Measurements from ENCODE around the gene CACNA2D4. TPM values are rescaled to one million over a fixed set of nuclear protein-coding genes. Genes with fewer than 3 reads are reported as not detected.

CACNA2D4 gene
- total and polyA plus RNA-seq, 2 of the 13 experiments (the other 11 are each of a cell fraction or from before 2014, with no cell fraction given): 14.2 to 136 TPM

DNA sequence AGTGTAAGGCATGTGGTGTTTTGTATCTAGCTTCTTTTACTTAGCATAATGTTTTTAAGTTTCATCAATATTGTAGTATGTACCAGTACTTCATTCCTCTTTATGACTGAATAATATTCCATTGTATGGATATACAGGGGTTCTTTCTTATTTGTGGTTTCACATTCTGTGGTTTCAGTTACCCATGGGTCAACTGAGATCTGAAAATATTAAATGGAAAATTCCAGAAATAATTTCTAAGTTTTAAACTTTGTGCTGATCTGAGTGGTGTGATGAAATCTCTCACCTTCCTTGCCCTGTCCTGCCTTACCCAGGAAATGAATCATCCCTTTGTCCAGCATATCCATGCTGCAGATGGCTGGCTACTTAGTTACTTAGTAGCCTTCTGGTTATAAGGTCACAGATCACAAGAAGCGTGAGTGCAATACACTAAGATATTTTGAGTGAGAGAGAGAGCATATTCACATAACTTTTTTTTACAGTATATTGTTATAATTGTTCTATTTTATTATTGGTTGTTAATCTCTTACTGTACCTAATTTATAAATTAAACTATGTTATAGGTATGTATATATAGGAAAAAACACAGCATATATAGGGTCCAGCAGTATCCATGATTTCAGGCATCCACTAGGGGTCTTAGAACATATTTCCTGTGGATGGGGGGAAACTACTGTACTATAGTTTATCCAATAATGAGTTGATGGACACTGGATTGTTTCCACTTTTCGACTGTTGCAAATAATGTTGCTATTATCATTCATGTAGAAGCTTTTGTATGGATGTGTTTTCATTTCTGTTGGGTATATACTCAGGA is 157.7 kb downstream of the CACNA2D4 start (continued):
- TF ChIP-seq, protein P1, sequence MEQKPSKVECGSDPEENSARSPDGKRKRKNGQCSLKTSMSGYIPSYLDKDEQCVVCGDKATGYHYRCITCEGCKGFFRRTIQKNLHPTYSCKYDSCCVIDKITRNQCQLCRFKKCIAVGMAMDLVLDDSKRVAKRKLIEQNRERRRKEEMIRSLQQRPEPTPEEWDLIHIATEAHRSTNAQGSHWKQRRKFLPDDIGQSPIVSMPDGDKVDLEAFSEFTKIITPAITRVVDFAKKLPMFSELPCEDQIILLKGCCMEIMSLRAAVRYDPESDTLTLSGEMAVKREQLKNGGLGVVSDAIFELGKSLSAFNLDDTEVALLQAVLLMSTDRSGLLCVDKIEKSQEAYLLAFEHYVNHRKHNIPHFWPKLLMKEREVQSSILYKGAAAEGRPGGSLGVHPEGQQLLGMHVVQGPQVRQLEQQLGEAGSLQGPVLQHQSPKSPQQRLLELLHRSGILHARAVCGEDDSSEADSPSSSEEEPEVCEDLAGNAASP (CRISPR knock-in tag; IDR thresholded peaks at IDR 0.05; ENCODE audit: borderline replicate concordance): peak; percentile 95; the same call in 1 of the 2 replicates
- TF ChIP-seq ZMYM3 (CRISPR knock-in tag; IDR thresholded peaks at IDR 0.05) (no peak), ZNF772 (CRISPR knock-in tag; IDR thresholded peaks at IDR 0.05) (no peak), HNF4G (IDR thresholded peaks at IDR 0.05; ENCODE audit: borderline replicate concordance, low read depth, low read length) (peak; percentile 60; the same call in 1 of the 2 replicates), HNF4G (CRISPR knock-in tag; IDR thresholded peaks at IDR 0.05; ENCODE audit: borderline replicate concordance, low read depth) (no peak; the same call in 1 of the 2 replicates), KLF15 (CRISPR knock-in tag; IDR thresholded peaks at IDR 0.05; ENCODE audit: borderline replicate concordance) (no peak), SOX6 (IDR thresholded peaks at IDR 0.05) (no peak), SOX6 (CRISPR knock-in tag; IDR thresholded peaks at IDR 0.05) (peak; percentile 93), ESRRA (CRISPR knock-in tag; IDR thresholded peaks at IDR 0.05; ENCODE audit: low read depth) (peak; percentile 47; the same call in 1 of the 2 replicates), HOXA5 (CRISPR knock-in tag; IDR thresholded peaks at IDR 0.05) (0 out of 2 replicates have a peak, but pooled peaks have one; percentile 35), KIAA2018 (CRISPR knock-in tag; IDR thresholded peaks at IDR 0.05; ENCODE audit: borderline replicate concordance) (no peak)
- TF ChIP-seq, protein P2, sequence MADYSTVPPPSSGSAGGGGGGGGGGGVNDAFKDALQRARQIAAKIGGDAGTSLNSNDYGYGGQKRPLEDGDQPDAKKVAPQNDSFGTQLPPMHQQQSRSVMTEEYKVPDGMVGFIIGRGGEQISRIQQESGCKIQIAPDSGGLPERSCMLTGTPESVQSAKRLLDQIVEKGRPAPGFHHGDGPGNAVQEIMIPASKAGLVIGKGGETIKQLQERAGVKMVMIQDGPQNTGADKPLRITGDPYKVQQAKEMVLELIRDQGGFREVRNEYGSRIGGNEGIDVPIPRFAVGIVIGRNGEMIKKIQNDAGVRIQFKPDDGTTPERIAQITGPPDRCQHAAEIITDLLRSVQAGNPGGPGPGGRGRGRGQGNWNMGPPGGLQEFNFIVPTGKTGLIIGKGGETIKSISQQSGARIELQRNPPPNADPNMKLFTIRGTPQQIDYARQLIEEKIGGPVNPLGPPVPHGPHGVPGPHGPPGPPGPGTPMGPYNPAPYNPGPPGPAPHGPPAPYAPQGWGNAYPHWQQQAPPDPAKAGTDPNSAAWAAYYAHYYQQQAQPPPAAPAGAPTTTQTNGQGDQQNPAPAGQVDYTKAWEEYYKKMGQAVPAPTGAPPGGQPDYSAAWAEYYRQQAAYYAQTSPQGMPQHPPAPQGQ (CRISPR knock-in tag; IDR thresholded peaks at IDR 0.05; ENCODE audit: borderline replicate concordance): no peak
- TF ChIP-seq, protein P3, sequence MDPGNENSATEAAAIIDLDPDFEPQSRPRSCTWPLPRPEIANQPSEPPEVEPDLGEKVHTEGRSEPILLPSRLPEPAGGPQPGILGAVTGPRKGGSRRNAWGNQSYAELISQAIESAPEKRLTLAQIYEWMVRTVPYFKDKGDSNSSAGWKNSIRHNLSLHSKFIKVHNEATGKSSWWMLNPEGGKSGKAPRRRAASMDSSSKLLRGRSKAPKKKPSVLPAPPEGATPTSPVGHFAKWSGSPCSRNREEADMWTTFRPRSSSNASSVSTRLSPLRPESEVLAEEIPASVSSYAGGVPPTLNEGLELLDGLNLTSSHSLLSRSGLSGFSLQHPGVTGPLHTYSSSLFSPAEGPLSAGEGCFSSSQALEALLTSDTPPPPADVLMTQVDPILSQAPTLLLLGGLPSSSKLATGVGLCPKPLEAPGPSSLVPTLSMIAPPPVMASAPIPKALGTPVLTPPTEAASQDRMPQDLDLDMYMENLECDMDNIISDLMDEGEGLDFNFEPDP (CRISPR knock-in tag; conservative IDR thresholded peaks at IDR 0.05): no peak
